Measurements from ENCODE around the gene S100A8. TPM values are rescaled to one million over a fixed set of nuclear protein-coding genes. Genes with fewer than 3 reads are reported as not detected.

S100A8 gene
- total RNA-seq, 4 donors from 2014 or later = 50.4 to 402 (median 59.6) TPM

- no peak for ATAC-seq (ENCODE audit: low FRiP score)
- TF ChIP-seq CTCF (IDR thresholded peaks at IDR 0.05) = no peak
- DNase-seq (ENCODE audit: low spot score) = no peak
These were observed 647 bp downstream of the S100A8 start for GRCh38 chr1:153389973-153390879.

DNA sequence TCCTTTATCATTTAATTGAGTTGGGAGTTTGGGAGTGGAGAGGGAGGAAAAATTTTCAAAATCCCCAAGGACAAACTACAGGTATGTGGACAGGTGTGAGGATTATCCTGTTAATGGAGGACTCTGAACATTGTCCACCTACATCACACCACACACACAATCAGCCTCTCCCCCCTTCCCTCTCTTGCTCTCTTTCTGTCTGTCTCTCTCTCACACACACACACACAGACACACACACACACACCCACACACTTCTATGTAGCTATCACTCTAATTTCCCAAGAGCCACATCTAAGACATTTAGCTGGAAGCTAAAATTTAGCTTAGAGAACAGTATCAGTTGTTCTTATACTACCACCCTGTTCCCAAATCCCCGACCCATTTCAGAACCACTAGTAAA lies 1.5 kb downstream of the S100A8 start:
- no peak for DNase-seq (ENCODE audit: low spot score)
- no peak for ATAC-seq (ENCODE audit: low FRiP score)
- no peak for TF ChIP-seq CTCF (IDR thresholded peaks at IDR 0.05)

DNA sequence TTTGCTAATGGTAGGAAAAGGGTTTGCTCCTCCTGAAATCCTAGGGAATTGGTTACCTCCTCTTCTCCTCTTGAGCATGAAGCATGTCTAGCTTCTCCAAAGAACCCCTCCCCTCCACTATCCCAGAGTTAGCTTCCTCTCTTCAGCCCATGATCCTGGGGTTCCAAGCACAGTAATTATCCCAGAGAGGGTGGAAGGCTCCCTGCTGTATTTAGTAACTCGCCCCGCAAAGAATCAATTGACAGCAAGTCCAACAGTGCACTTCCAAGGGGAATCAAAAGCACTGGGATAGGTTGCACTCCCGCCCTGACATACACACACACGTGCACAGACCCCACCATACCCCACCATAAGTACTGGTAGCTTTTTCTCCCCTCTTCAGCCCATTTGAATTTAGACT lies 3.1 kb downstream of the S100A8 start:
- TF ChIP-seq CTCF (IDR thresholded peaks at IDR 0.05) = no peak
- no peak for ATAC-seq (ENCODE audit: low FRiP score)
- no peak for DNase-seq (ENCODE audit: low spot score)

DNA sequence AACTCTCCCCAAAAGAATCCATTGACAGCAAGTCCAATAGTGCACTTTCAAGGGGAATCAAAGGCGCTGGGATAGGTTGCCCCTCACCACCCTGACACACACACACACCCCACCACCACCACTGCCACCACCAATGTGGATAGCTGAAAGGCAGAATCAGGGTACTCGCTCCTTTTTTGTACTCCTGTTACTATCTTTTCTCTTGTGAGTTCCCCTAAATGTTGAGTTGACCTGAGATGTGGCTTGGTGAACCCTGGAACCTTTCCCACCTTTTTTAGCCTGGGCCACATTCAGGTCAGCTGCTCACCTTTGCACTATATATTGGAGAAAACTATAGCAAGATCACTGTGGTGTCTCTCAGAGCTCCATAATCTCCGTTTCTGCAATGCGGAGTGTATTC lies 3.9 kb downstream of the S100A8 start:
- DNase-seq (ENCODE audit: low spot score) = no peak
- TF ChIP-seq CTCF (IDR thresholded peaks at IDR 0.05) = no peak
- ATAC-seq (ENCODE audit: low FRiP score) = no peak

DNA sequence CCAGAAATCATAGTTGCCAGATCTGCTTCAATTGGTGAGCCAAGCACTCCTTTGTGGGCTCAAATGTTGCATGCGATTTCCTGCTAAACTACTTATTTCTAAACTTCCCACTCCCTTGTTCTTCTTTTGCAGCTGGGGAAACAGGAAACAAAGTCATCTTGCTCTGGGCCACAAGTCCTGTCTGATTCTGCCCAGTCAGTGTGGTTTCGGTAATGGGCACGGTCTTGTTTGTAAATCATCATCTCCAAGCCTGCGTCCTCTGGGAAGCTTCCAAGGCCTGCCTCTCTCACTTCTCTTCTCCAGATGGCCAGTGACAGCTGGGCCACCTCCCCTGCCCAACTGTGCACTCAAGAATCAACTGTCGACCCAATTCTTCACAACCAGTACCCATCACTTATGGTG lies 4.4 kb downstream of the S100A8 start:
- TF ChIP-seq CTCF (IDR thresholded peaks at IDR 0.05) = no peak
- DNase-seq (ENCODE audit: low spot score) = no peak
- ATAC-seq (ENCODE audit: low FRiP score) = peak; percentile 4

DNA sequence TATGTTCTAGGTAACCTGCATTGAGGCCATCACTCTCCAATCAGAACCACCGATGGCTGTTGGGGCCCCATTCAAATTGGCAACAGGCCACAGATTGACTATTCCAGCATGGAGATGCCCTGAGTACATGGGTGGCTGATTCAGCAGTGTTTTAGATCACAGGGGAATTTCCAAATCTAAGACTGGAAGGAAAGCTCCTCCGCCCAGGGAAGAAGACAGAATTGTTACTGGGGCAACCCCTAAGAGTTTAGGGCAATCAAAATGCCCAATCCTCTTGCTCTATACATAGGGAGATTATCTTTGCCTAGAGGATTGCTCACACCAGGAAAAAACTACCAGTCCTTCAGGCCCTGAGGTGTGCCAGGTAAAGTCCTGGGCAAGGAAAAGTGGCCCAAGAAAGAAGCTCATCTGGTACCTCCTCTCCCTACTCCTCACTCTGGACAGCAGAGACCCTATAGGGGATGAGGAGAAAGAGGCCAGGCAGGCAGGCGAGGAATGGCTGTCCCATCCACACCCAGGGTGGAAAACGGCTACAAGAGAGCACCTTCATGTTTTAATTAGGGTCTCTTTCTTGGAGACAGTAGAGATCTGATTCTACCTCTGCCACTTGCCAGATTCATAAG lies 5.8 kb downstream of the S100A8 start:
- TF ChIP-seq CTCF (IDR thresholded peaks at IDR 0.05) = no peak
- DNase-seq (ENCODE audit: low spot score) (no peak), ATAC-seq (ENCODE audit: low FRiP score) (no peak)

GRCh38 chr1:153380711-153381110 lies 10.2 kb downstream of the S100A8 start:
- TF ChIP-seq CTCF (IDR thresholded peaks at IDR 0.05) = no peak
- no peak for ATAC-seq (ENCODE audit: low FRiP score)
- DNase-seq (ENCODE audit: low spot score) = no peak
